Adrenal gland (tissue), 12 donors: ENCODE measurements around the gene NKIRAS2. TPM values are rescaled to one million over a fixed set of nuclear protein-coding genes. Genes with fewer than 3 reads are reported as not detected.

Source experiments
- DNase-seq, 7 donors: peaks; one replicate each; pipeline ENCODE4 v3.0.0-alpha.2; 2019 to 2020
- H3K27ac ChIP-seq, 5 donors: fragments of 200-600 bp; sonication (generic) in 4 of 5; 1 replicate in 3 of 5; 2 replicates in 2 of 5; pipeline versions ENCODE4 v1.5.1 to v1.8.0; 2016 to 2020; ENCODE audit warnings: mild to moderate bottlenecking in 1 of 5
- H3K27me3 ChIP-seq: fragments of 200-600 bp; 2 replicates; pipeline ENCODE4 v1.8.0; 2021
- H3K36me3 ChIP-seq, 2 donors: fragments of 200-600 bp; replicated peaks in 1 of 2; 1 replicate in 1 of 2; 2 replicates in 1 of 2; pipeline versions ENCODE4 v1.5.1 to v1.8.0; 2018 to 2022
- H3K4me1 ChIP-seq, 2 donors: fragments of 200-600 bp; replicated peaks in 1 of 2; 1 replicate in 1 of 2; 2 replicates in 1 of 2; pipeline versions ENCODE4 v1.5.1 to v1.8.0; 2018 to 2021
- H3K4me3 ChIP-seq, 4 donors: fragments of 200-600 bp; sonication (generic) in 3 of 4; one replicate each; pipeline ENCODE4 v1.5.1; 2016 to 2018
- H3K9me3 ChIP-seq, 3 donors: fragments of 200-600 bp; sonication (generic) in 1 of 3; replicated peaks in 1 of 3; 1 replicate in 2 of 3; 2 replicates in 1 of 3; pipeline versions ENCODE4 v1.5.1 to v1.8.0; 2016 to 2021
- POLR2A ChIP-seq, 2 donors: fragments of 450-650 bp; IDR thresholded peaks; one replicate each; pipeline ENCODE4 v1.6.1; 2017; ENCODE audit warnings: antibody characterized with exemption in 2 of 2, mild to moderate bottlenecking in 2 of 2, moderate library complexity in 1 of 2
- WGBS, 4 donors: extraction: QIAGEN DNeasy Blood & Tissue Kit in 2 of 4; methylation state at CpG; one replicate each; pipeline versions ENCODE4 v1.1.5 to v1.1.7; 2013 to 2017; 5-methylcytosine and 5-hydroxymethylcytosine counted together
- intact Hi-C, 2 donors: fragments of 100-400 bp; cut with DNase I; formaldehyde crosslinking; loops; one replicate each; pipeline versions ENCODE4 v1.14.1 to v1.15.0; 2022 to 2023
- polyA plus RNA-seq, 3 donors: library from polyadenylated mRNA; stranded (reverse); fragments of 200-250 nt in 2 of 3; fragments of 350-450 nt in 1 of 3; fragmentation: Illumina TruSeq in 1 of 3; extraction: RNeasy Lipid Tissue Mini Kit (QIAGEN cat#74804) in 1 of 3; gene quantifications; one replicate each; pipeline ENCODE4 v1.2.3, GENCODE V29; 2013 to 2014
- total RNA-seq, 9 donors: library from RNA; depleted of rRNA in 4 of 9; stranded (reverse); fragments of >200 nt in 4 of 9; fragments of 120-200 nt in 1 of 9; fragmentation: NEBNext Ultra II Directional in 1 of 9; extraction: Animal tissue kit (Norgen Biotek cat#: 25700) in 1 of 9; gene quantifications; one replicate each; pipeline versions ENCODE4 v1.1.0 to v1.2.4, GENCODE V29; 2013 to 2023
- TF ChIP-seq, protein P1 (sequence below), 6 experiments: fragments of 450-650 bp in 4 of 6; fragments of 200-600 bp in 2 of 6; sonication (generic) in 1 of 6; IDR thresholded peaks; 1 replicate in 5 of 6; 2 replicates in 1 of 6; pipeline versions ENCODE4 v1.5.1 to v1.8.0; 2016 to 2021; ENCODE audit warnings: antibody characterized with exemption in 6 of 6, mild to moderate bottlenecking in 2 of 6, moderate library complexity in 1 of 6
- donor health status: healthy with polysubstance abuse.
- donor health status: Bipolar disorder and iron deficiency.
- donor health status: DM: yes; HTN: yes; CAD: no.
- donor health status: DM: no; HTN: no; CAD: no.
- donor health status: DM: no; HTN: no; CAD: no.
- donor health status: DM: yes; HTN: yes; CAD: no.

NKIRAS2 gene
- total and polyA plus RNA-seq, 12 donors: 22.9 to 56.8 (median 29.4) TPM

DNA sequence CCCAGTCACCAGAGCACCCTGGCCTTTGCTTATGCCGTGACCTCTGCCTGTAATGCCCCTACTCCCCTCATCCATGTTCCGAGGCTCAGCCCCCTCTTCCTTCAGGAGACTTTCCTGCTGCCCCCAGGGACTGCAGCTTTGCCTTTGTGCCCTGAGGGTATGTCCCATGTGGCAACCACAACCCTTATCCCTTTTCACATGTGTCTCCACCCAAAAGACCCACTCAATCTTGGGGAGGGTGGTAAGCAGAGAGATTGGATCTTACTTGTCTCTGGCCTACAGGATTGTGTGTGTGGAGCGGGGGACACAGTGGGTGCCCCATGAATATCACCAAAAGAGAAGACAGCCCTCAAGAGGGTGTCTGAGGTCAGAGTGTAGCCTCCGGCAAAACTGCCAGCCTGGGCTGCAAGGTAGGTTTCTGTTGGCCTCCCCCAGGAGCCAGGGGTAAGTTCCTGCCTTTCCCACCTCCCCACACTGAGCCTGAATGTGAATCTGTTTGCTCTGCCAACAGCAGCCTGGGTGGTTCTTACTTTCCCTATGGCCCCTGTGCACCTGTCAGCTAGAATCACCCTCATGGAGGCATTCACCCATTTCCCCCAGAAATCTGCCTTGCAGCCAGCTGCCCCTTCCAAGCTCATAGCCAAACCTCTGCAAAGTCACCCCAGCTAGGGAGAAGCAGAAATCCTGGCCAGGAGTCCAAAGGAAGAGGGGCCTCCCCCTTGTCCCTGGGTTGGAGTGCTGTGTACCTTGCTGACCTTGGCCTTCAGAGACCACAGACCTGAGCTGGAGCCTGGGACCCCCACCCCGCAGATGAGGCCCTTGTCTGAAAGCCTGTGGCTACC, 42.0 kb downstream of the NKIRAS2 start:
- H3K4me3 ChIP-seq: no peak overlapping the region
- H3K36me3 ChIP-seq: no peaks in the 10 kb centered on the region
- TF ChIP-seq POLR2A (IDR thresholded peaks at IDR 0.05): no peak
- TF ChIP-seq, protein P1, sequence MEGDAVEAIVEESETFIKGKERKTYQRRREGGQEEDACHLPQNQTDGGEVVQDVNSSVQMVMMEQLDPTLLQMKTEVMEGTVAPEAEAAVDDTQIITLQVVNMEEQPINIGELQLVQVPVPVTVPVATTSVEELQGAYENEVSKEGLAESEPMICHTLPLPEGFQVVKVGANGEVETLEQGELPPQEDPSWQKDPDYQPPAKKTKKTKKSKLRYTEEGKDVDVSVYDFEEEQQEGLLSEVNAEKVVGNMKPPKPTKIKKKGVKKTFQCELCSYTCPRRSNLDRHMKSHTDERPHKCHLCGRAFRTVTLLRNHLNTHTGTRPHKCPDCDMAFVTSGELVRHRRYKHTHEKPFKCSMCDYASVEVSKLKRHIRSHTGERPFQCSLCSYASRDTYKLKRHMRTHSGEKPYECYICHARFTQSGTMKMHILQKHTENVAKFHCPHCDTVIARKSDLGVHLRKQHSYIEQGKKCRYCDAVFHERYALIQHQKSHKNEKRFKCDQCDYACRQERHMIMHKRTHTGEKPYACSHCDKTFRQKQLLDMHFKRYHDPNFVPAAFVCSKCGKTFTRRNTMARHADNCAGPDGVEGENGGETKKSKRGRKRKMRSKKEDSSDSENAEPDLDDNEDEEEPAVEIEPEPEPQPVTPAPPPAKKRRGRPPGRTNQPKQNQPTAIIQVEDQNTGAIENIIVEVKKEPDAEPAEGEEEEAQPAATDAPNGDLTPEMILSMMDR (IDR thresholded peaks at IDR 0.05): no peak
- intact Hi-C loops: no loop called here
- H3K4me1 ChIP-seq: no peaks in the 10 kb centered on the region
- no peak overlapping the region for H3K27ac ChIP-seq
- no peaks in the 10 kb centered on the region for H3K9me3 ChIP-seq
- DNase-seq: no peak
- WGBS, 4 donors: 64 to 70% (median 67%) methylated on average over 5 of the region's 5 CpGs
- no peaks in the 10 kb centered on the region for H3K27me3 ChIP-seq

DNA sequence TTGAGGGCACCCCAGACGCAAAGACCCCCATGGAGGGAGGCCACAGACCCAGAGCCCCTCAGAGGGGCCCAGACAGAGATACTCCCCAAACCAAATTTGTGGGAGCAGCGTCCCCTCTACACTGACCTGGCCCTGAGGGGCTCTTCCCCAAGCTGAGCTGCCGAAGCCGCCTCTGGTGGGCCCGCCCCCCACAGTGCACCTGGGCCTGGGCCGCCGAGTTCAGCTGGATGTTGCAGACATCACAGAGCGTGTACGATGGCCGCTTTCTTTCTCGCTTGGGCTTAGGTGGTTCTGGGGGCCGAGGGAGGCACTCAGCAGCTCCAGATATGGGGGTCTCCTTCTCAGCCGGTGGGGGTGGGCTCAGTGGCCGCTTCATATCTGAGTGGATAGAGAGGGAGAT, 42.8 kb downstream of the NKIRAS2 start:
- H3K4me3 ChIP-seq: no peak overlapping the region
- WGBS, 4 donors: 76 to 86% (median 81%) methylated on average over 7 to 14 of the region's 14 CpGs
- no peak for TF ChIP-seq POLR2A (IDR thresholded peaks at IDR 0.05)
- H3K27ac ChIP-seq: no peak overlapping the region
- no peaks in the 10 kb centered on the region for H3K27me3 ChIP-seq
- no peak for DNase-seq
- no peaks in the 10 kb centered on the region for H3K9me3 ChIP-seq
- intact Hi-C loops: no loop called here
- no peaks in the 10 kb centered on the region for H3K4me1 ChIP-seq
- no peaks in the 10 kb centered on the region for H3K36me3 ChIP-seq

DNA sequence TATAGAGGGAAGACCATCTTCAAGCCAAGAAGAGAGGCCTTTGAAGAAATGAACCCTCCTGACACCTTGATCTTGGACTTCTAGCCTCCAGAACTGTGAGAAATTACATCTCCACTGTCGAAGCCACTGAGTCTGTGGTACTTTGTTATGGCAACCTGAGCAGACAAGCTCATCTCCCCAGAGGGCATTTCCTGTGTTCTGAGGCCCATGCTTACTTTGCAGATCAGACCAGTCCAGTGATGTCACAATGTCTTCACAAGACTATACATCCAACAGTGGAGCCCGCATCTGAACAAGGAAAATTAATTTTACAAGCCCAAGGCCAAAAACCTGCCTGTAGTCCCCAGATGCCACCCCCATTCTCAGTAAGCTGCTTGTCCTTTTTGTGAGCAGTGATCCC, 45.3 kb downstream of the NKIRAS2 start:
- Histone ChIP-seq H3K27ac (no peak overlapping the region), H3K27me3 (no peaks in the 10 kb centered on the region), H3K36me3 (no peaks in the 10 kb centered on the region), H3K9me3 (no peaks in the 10 kb centered on the region), H3K4me1 (no peaks in the 10 kb centered on the region), H3K4me3 (no peak overlapping the region)
- DNase-seq: no peak
- intact Hi-C loops: loop anchor here in 1 of 2 donors (5.0 kb wide), 1 partner anchor 37 kb away; no protein-coding TSS in a partner anchor
- WGBS, 4 donors: 54 to 79% (median 63%) methylated on average over 2 of the region's 2 CpGs
- no peak for TF ChIP-seq POLR2A (IDR thresholded peaks at IDR 0.05)
- TF ChIP-seq, protein P1 (IDR thresholded peaks at IDR 0.05): no peak

DNA sequence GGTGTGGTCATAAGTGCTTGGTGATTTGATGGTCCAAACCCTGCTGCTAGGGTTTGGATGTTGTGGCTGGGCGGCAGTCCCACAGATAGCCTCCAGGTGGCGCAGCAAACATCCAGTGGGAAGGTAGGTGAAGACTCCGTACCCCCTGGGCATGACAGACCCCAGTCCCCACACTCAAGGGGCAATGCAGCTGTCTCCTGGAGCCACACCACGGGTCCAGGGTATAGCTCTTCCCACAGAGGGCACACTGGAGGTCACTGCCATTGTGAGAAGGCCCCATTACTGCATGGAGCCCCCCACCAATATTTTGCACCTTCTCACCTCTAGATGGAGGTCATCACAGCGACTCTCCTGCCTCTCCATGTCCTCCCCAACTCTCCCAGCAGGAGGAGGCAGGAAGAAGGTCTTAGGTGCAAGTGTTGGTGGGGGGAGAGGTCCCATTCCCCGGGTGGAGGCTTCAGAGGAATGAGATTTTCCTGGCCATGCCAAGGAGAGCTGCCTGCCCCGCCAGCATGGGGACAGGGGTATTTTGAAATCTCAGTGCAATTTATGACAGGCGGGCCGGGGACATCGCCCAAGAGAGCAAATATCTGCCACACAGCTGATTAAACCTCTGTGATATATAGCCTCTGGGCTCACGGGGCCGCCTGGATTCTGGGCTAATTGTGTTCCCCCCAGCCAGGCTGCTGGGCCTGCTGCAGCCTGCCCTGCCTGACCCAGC, 47.6 kb downstream of the NKIRAS2 start:
- Histone ChIP-seq H3K36me3 (no peaks in the 10 kb centered on the region), H3K4me1 (peaks cover 1 to 5% of the 10 kb centered on the region in 2 donors), H3K9me3 (no peaks in the 10 kb centered on the region), H3K27me3 (peaks cover 12% of the 10 kb centered on the region), H3K27ac (no peak overlapping the region), H3K4me3 (no peak overlapping the region)
- peak; percentile 51 to 84 (median 68) for DNase-seq
- TF ChIP-seq, protein P1 (IDR thresholded peaks at IDR 0.05): peak; percentile 64 to 92 (median 85)
- TF ChIP-seq POLR2A (IDR thresholded peaks at IDR 0.05): no peak
- 28 to 69% (median 29%) methylated on average over 7 to 12 of the region's 12 CpGs for WGBS, 4 donors
- intact Hi-C loops: loop anchor here in 1 of 2 donors (5.0 kb wide), 1 partner anchor 35 kb away; no protein-coding TSS in a partner anchor
